ENCODE data around the gene TMEM120A. TPM values are rescaled to one million over a fixed set of nuclear protein-coding genes. Genes with fewer than 3 reads are reported as not detected.

Gene TMEM120A
- total RNA-seq, 1 experiment from 2014 or later, result 19.3 TPM

DNA sequence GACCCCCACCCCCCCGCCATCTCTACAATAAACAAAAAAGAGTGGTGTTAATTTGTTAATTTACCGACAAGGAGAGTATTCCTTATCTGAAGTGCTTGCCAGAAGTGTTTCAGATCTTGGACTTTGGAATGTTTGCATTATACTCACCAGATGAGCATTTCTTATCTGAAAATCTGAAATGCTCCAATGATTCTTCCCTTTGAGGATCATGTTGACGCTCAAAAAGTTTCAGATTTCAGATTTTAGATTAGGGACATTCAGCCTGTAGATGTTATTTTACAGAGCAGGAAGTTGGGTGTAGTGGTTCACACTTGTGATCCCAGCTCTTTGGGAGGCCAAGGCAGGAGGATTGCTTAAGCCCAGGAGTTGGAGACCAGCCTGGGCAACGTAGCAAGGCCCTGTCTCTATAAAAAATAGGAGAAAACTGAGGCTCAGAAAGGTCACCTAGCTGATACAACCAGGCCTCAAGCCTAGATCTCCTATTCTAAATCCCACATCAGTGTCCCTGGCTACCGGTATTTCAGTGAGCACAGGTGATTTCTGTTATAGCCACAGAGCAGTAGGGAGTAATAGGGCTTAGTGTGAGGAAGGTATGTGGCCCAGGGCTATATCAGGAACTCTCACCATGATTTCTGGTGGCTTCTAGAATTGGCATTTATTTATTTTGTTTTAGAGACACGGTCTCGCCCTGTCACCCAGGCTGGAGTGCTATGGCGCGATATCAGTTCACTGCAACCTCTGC is 35.4 kb downstream of the TMEM120A start:
- no peak for DNase-seq
- Mint-ChIP-seq H3K27me3 (ENCODE audit: unreplicated experiment) (no peaks in the 10 kb centered on the region), H3K36me3 (ENCODE audit: insufficient read depth, unreplicated experiment) (peaks cover 19% of the 10 kb centered on the region), H3K27ac (ENCODE audit: unreplicated experiment) (peak overlapping the region; percentile 36), H3K9me3 (ENCODE audit: low read depth, unreplicated experiment) (no peaks in the 10 kb centered on the region), H3K4me3 (ENCODE audit: low read depth, unreplicated experiment) (peak overlapping the region; percentile 18), H3K4me1 (ENCODE audit: low read depth, unreplicated experiment) (peaks cover 19% of the 10 kb centered on the region)
- CTCF ChIA-PET, result interaction anchor here (0.5 kb wide), 1 partner anchor 17 kb away, joined by 3 read pairs; no protein-coding TSS in a partner anchor
- TF ChIP-seq, protein P1, sequence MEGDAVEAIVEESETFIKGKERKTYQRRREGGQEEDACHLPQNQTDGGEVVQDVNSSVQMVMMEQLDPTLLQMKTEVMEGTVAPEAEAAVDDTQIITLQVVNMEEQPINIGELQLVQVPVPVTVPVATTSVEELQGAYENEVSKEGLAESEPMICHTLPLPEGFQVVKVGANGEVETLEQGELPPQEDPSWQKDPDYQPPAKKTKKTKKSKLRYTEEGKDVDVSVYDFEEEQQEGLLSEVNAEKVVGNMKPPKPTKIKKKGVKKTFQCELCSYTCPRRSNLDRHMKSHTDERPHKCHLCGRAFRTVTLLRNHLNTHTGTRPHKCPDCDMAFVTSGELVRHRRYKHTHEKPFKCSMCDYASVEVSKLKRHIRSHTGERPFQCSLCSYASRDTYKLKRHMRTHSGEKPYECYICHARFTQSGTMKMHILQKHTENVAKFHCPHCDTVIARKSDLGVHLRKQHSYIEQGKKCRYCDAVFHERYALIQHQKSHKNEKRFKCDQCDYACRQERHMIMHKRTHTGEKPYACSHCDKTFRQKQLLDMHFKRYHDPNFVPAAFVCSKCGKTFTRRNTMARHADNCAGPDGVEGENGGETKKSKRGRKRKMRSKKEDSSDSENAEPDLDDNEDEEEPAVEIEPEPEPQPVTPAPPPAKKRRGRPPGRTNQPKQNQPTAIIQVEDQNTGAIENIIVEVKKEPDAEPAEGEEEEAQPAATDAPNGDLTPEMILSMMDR (IDR thresholded peaks at IDR 0.05; ENCODE audit: unreplicated experiment), result no peak
- no TSS peak for BruUV-seq (replicated peaks)
- intact Hi-C loops (cut with micrococcal nuclease; ENCODE audit: unreplicated experiment), result loop anchor here (5.0 kb wide), 1 partner anchor 92 kb away; no protein-coding TSS in a partner anchor

DNA sequence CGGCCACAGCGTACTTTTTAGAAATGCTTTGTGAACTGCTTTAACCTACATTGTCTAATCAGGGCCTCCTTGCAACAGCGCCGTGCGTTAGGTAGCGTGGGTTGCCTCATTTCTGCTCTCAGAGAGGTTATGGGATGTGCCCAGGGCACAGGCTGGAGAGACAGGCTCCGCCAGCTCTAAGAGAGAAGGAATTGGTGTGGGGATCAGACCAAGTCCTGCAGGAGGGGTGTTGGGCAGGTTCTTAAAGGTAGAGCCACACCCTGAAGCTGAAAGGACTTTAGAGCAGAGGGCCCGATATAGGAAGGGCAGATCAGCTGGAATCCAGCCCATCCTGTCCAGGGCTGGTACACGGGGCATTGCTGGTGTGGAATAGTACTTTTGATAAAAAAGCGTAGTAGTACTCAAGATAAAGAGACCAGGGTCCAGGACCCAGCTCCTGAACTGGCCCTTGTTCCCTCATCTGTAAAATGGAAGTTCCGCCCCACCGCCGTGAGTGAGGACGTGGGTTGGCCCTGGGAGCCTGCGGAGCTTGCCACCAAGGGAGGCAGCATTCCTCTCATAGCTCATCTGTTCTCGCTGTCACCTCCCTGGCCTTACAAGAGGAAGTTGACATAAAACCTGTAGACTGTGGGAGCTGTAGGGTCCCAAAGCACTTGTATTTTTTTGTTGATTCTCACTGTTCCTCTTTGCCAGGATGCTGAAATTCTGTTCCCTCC is 37.2 kb downstream of the TMEM120A start:
- intact Hi-C loops (cut with micrococcal nuclease; ENCODE audit: unreplicated experiment), result loop anchor here (5.0 kb wide), 1 partner anchor 90 kb away; no protein-coding TSS in a partner anchor
- H3K4me3 Mint-ChIP-seq (ENCODE audit: low read depth, unreplicated experiment), result peak overlapping the region; percentile 55
- peak; percentile 71 for DNase-seq
- peaks cover 19% of the 10 kb centered on the region for H3K4me1 Mint-ChIP-seq (ENCODE audit: low read depth, unreplicated experiment)
- CTCF ChIA-PET, result interaction anchor here (0.6 to 1.3 kb wide), 3 partner anchors 12 to 133 kb away, joined by 3 to 4 read pairs (median 4); no protein-coding TSS in a partner anchor
- H3K27me3 Mint-ChIP-seq (ENCODE audit: unreplicated experiment), result no peaks in the 10 kb centered on the region
- peaks cover 22% of the 10 kb centered on the region for H3K36me3 Mint-ChIP-seq (ENCODE audit: insufficient read depth, unreplicated experiment)
- H3K9me3 Mint-ChIP-seq (ENCODE audit: low read depth, unreplicated experiment), result no peaks in the 10 kb centered on the region
- no TSS peak for BruUV-seq (replicated peaks)
- peak overlapping the region; percentile 76 for H3K27ac Mint-ChIP-seq (ENCODE audit: unreplicated experiment)
- TF ChIP-seq, protein P1 (IDR thresholded peaks at IDR 0.05; ENCODE audit: unreplicated experiment), result no peak

DNA sequence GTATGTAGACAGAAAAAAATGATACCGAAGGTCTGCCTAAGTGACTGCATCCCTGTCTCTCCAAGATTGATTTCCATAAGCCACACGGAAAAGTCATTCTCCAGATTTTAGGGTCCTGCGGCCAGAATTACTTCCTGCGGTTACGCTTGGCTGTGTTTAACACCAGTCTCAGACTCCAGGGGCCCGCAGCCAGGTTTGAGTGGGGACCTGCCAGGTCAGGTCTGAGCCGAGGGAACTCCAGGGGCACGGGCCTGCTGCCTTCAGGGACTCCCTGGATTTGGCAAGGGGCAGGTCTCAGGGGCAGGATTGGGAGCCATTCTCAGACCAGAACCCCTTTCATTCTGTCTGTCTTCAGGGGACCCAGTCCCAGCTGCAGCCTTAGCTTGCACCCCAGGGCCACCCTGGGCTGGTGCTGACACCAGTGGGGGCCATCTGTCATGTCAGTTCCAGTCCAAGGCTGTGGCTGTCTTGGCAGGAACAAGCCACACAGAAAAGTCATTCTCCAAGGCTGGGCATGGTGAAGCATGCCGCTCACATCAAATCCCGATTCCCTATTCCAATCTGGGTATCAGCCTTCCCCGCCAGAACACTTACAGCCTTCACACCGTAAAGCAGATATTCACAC is 39.0 kb downstream of the TMEM120A start:
- H3K4me1 Mint-ChIP-seq (ENCODE audit: low read depth, unreplicated experiment), result peaks cover 19% of the 10 kb centered on the region
- H3K27me3 Mint-ChIP-seq (ENCODE audit: unreplicated experiment), result no peaks in the 10 kb centered on the region
- no peak overlapping the region for H3K4me3 Mint-ChIP-seq (ENCODE audit: low read depth, unreplicated experiment)
- H3K36me3 Mint-ChIP-seq (ENCODE audit: insufficient read depth, unreplicated experiment), result peaks cover 22% of the 10 kb centered on the region
- TF ChIP-seq, protein P1 (IDR thresholded peaks at IDR 0.05; ENCODE audit: unreplicated experiment), result no peak
- DNase-seq, result no peak
- no TSS peak for BruUV-seq (replicated peaks)
- CTCF ChIA-PET, result no interaction called here
- H3K9me3 Mint-ChIP-seq (ENCODE audit: low read depth, unreplicated experiment), result no peaks in the 10 kb centered on the region
- H3K27ac Mint-ChIP-seq (ENCODE audit: unreplicated experiment), result no peak overlapping the region
- intact Hi-C loops (cut with micrococcal nuclease; ENCODE audit: unreplicated experiment), result loop anchor here (5.0 kb wide), 1 partner anchor 88 kb away; no protein-coding TSS in a partner anchor

DNA sequence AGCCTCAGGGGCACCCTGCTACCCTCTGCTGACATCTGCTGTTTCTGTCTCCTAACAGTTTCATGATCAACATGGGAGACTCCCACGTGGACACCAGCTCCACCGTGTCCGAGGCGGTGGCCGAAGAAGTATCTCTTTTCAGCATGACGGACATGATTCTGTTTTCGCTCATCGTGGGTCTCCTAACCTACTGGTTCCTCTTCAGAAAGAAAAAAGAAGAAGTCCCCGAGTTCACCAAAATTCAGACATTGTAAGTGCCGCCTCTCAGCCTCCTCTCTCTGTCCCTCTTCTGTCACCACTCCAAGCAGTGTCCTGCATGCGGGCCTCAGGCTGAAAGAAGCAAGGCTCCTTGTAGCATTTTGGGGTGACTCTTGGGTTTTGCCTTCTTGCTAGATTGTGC is 40.5 kb downstream of the TMEM120A start:
- H3K4me3 Mint-ChIP-seq (ENCODE audit: low read depth, unreplicated experiment), result no peak overlapping the region
- CTCF ChIA-PET, result no interaction called here
- no peaks in the 10 kb centered on the region for H3K27me3 Mint-ChIP-seq (ENCODE audit: unreplicated experiment)
- no peak overlapping the region for H3K27ac Mint-ChIP-seq (ENCODE audit: unreplicated experiment)
- TF ChIP-seq, protein P1 (IDR thresholded peaks at IDR 0.05; ENCODE audit: unreplicated experiment), result no peak
- no peak for DNase-seq
- H3K9me3 Mint-ChIP-seq (ENCODE audit: low read depth, unreplicated experiment), result no peaks in the 10 kb centered on the region
- intact Hi-C loops (cut with micrococcal nuclease; ENCODE audit: unreplicated experiment), result no loop called here
- H3K36me3 Mint-ChIP-seq (ENCODE audit: insufficient read depth, unreplicated experiment), result peaks cover 23% of the 10 kb centered on the region
- no TSS peak for BruUV-seq (replicated peaks)
- peaks cover 15% of the 10 kb centered on the region for H3K4me1 Mint-ChIP-seq (ENCODE audit: low read depth, unreplicated experiment)
